Ectodermal cell (in vitro differentiated cells): ENCODE data around the gene RUFY4.
"Not testable (repeated sequence)": the region's sequence is repeated elsewhere in the genome, so short reads cannot be mapped to it uniquely, and the experiment has no call there.

Source experiments
- H3K27ac ChIP-seq: 2 replicates; pipeline ENCODE4 v1.7.0; 2013; ENCODE audit warnings: mild to moderate bottlenecking, low read depth, low read length; ENCODE audit not compliant: insufficient read depth, poor library complexity, severe bottlenecking
- H3K27me3 ChIP-seq: 2 replicates; pipeline ENCODE4 v1.7.0; 2013; ENCODE audit warnings: mild to moderate bottlenecking, low read length; ENCODE audit not compliant: insufficient read depth, control insufficient read depth, poor library complexity, severe bottlenecking
- H3K36me3 ChIP-seq: one replicate; pipeline ENCODE4 v1.7.0; 2013; ENCODE audit warnings: low read length; ENCODE audit not compliant: control insufficient read depth, insufficient read depth
- H3K4me1 ChIP-seq: one replicate; pipeline ENCODE4 v1.7.0; 2013; ENCODE audit warnings: low read length; ENCODE audit not compliant: control insufficient read depth, insufficient read depth
- H3K4me3 ChIP-seq: 2 replicates; pipeline ENCODE4 v1.7.0; 2013; ENCODE audit warnings: low read depth, low read length, control low read depth; ENCODE audit not compliant: insufficient read depth
- H3K9me3 ChIP-seq: 2 replicates; pipeline ENCODE4 v1.7.0; 2013; ENCODE audit warnings: mild to moderate bottlenecking, low read length, moderate library complexity; ENCODE audit not compliant: control insufficient read depth
- WGBS, 2 experiments: methylation state at CpG; one replicate each; pipeline ENCODE4 v1.1.7; 2013; ENCODE audit warnings: missing lambda C conversion rate in 2 of 2; 5-methylcytosine and 5-hydroxymethylcytosine counted together

The RUFY4 gene

GRCh38 chr2:218031771-218032257 is 37.2 kb upstream of the RUFY4 start:
- H3K4me1 ChIP-seq = peaks cover 18% of the 10 kb centered on the region
- no peaks in the 10 kb centered on the region for H3K36me3 ChIP-seq
- H3K4me3 ChIP-seq = no peak overlapping the region
- peaks cover 33% of the 10 kb centered on the region for H3K27me3 ChIP-seq
- no peak overlapping the region for H3K27ac ChIP-seq
- no peaks in the 10 kb centered on the region for H3K9me3 ChIP-seq
- WGBS, 2 experiments = 82 to 84% methylated on average over 7 of the region's 7 CpGs

GRCh38 chr2:218032336-218033171 is 36.5 kb upstream of the RUFY4 start:
- Histone ChIP-seq H3K9me3 (no peaks in the 10 kb centered on the region), H3K36me3 (no peaks in the 10 kb centered on the region), H3K27me3 (peaks cover 33% of the 10 kb centered on the region), H3K27ac (no peak overlapping the region), H3K4me3 (no peak overlapping the region), H3K4me1 (peaks cover 18% of the 10 kb centered on the region)
- 74 to 76% methylated on average over 12 of the region's 12 CpGs for WGBS, 2 experiments

- Histone ChIP-seq H3K27ac (no peak overlapping the region), H3K4me1 (peaks cover 18% of the 10 kb centered on the region), H3K36me3 (no peaks in the 10 kb centered on the region), H3K9me3 (no peaks in the 10 kb centered on the region), H3K4me3 (no peak overlapping the region), H3K27me3 (peaks cover 33% of the 10 kb centered on the region)
- WGBS, 2 experiments = 30 to 34% methylated on average over 1 of the region's 1 CpG
Measured at GRCh38 chr2:218033208-218033589, 35.9 kb upstream of the RUFY4 start.

- Histone ChIP-seq H3K4me3 (peak overlapping the region; percentile 19), H3K36me3 (no peaks in the 10 kb centered on the region), H3K27me3 (peaks cover 33% of the 10 kb centered on the region), H3K9me3 (no peaks in the 10 kb centered on the region), H3K4me1 (peaks cover 18% of the 10 kb centered on the region), H3K27ac (no peak overlapping the region)
- WGBS, 2 experiments = 17% methylated on average over 45 of the region's 45 CpGs
Measured at GRCh38 chr2:218033590-218034496, 35.2 kb upstream of the RUFY4 start.

GRCh38 chr2:218034497-218035213 is 34.4 kb upstream of the RUFY4 start:
- not testable (repeated sequence) for H3K9me3 ChIP-seq, H3K27ac ChIP-seq, H3K36me3 ChIP-seq
- H3K27me3 ChIP-seq = peaks cover 41% of the 10 kb centered on the region
- H3K4me1 ChIP-seq = peaks cover 18% of the 10 kb centered on the region
- 14 to 21% methylated on average over 22 to 23 of the region's 24 CpGs for WGBS, 2 experiments
- peak overlapping the region; percentile 19 for H3K4me3 ChIP-seq

- WGBS, 2 experiments = 85 to 90% methylated on average over 12 of the region's 12 CpGs
- no peaks in the 10 kb centered on the region for H3K9me3 ChIP-seq
- peaks cover 41% of the 10 kb centered on the region for H3K27me3 ChIP-seq
Measured at GRCh38 chr2:218035463-218036100, 33.5 kb upstream of the RUFY4 start.

GRCh38 chr2:218036371-218036770 is 32.7 kb upstream of the RUFY4 start:
- peaks cover 18% of the 10 kb centered on the region for H3K4me1 ChIP-seq
- no peak overlapping the region for H3K4me3 ChIP-seq
- peaks cover 40% of the 10 kb centered on the region for H3K27me3 ChIP-seq
- WGBS, 2 experiments = 73 to 74% methylated on average over 5 of the region's 5 CpGs
- no peak overlapping the region for H3K27ac ChIP-seq
- H3K9me3 ChIP-seq = no peaks in the 10 kb centered on the region
- H3K36me3 ChIP-seq = no peaks in the 10 kb centered on the region

More at GRCh38 chr2:218035463-218036100, 33.5 kb upstream of the RUFY4 start:
- Histone ChIP-seq H3K4me3 (no peak overlapping the region), H3K36me3 (no peaks in the 10 kb centered on the region), H3K4me1 (peaks cover 18% of the 10 kb centered on the region), H3K27ac (no peak overlapping the region)

GRCh38 chr2:218039171-218039570 is 29.9 kb upstream of the RUFY4 start:
- peaks cover 13% of the 10 kb centered on the region for H3K27me3 ChIP-seq
- H3K9me3 ChIP-seq = no peaks in the 10 kb centered on the region
- H3K36me3 ChIP-seq = no peaks in the 10 kb centered on the region
- H3K4me1 ChIP-seq = peaks cover under 1% of the 10 kb centered on the region
- 82 to 84% methylated on average over 1 to 2 of the region's 2 CpGs for WGBS, 2 experiments
- H3K27ac ChIP-seq = no peak overlapping the region
- H3K4me3 ChIP-seq = no peak overlapping the region

- Histone ChIP-seq H3K4me1 (no peaks in the 10 kb centered on the region), H3K4me3 (no peak overlapping the region), H3K27ac (no peak overlapping the region), H3K27me3 (peaks cover 7% of the 10 kb centered on the region), H3K9me3 (no peaks in the 10 kb centered on the region), H3K36me3 (no peaks in the 10 kb centered on the region)
- 85 to 87% methylated on average over 1 to 2 of the region's 2 CpGs for WGBS, 2 experiments
Measured at GRCh38 chr2:218040883-218041282, 28.2 kb upstream of the RUFY4 start.
